H7 (cell line): ENCODE measurements around the gene PKP3. TPM values are rescaled to one million over a fixed set of nuclear protein-coding genes. Genes with fewer than 3 reads are reported as not detected.
A peak's percentile ranks its signal among the peaks of the same experiment; 100 is the strongest.
"Not testable (repeated sequence)": the region's sequence is repeated elsewhere in the genome, so short reads cannot be mapped to it uniquely, and the experiment has no call there.

Experiments
- DNase-seq: peaks from one replicate; pipeline ENCODE4 v3.0.0; 2012
- H3K27me3 ChIP-seq: 2 replicates; pipeline ENCODE4 v1.6.0; 2011; ENCODE audit warnings: mild to moderate bottlenecking, low read length; ENCODE audit not compliant: control insufficient read depth, insufficient read depth
- H3K36me3 ChIP-seq: replicated peaks from 2 replicates; pipeline ENCODE4 v1.5.1; 2011; ENCODE audit warnings: low read length; ENCODE audit not compliant: control insufficient read depth, insufficient read depth
- H3K4me3 ChIP-seq: 2 replicates; pipeline ENCODE4 v1.5.1; 2011; ENCODE audit warnings: low read depth, mild to moderate bottlenecking, control low read depth, low read length, moderate library complexity; ENCODE audit not compliant: insufficient read depth
- total RNA-seq: library from RNA; depleted of rRNA; stranded (reverse); fragments of >200 nt; shearing (Covaris generic); gene quantifications from 2 replicates; pipeline ENCODE4 v1.2.3, GENCODE V29; 2014

The PKP3 gene
- total RNA-seq, 1 experiment from 2014 or later, result 2.1 TPM

GRCh38 chr11:380491-380890 lies 13.5 kb upstream of the PKP3 start:
- DNase-seq, result no peak

DNA sequence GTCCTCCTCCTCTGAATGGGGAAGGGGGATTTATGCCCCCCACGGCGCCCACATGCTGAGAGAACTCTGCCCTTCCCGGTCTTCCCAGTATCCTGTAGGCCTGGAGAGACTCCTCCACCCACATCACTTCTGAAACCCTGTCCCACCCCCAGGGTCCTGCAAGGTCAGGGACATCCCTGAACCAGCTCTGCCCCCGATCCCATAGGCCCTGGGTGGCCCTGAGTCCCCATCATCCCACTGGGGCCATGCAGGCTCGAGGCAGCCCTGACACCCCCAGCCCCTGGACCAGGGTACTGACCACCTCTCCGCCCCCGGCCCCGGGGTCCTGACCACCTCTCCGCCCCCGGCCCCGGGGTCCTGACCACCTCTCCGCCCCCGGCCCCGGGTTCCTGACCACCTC lies 13.0 kb upstream of the PKP3 start:
- Histone ChIP-seq H3K4me3 (no peak overlapping the region), H3K27me3 (no peaks in the 10 kb centered on the region), H3K36me3 (no peaks in the 10 kb centered on the region; the same call in 1 of the 2 replicates)
- DNase-seq, result no peak

More at GRCh38 chr11:380491-380890, 13.5 kb upstream of the PKP3 start:
- Histone ChIP-seq H3K27me3 (no peaks in the 10 kb centered on the region), H3K4me3 (no peak overlapping the region), H3K36me3 (no peaks in the 10 kb centered on the region; the same call in 1 of the 2 replicates)

DNA sequence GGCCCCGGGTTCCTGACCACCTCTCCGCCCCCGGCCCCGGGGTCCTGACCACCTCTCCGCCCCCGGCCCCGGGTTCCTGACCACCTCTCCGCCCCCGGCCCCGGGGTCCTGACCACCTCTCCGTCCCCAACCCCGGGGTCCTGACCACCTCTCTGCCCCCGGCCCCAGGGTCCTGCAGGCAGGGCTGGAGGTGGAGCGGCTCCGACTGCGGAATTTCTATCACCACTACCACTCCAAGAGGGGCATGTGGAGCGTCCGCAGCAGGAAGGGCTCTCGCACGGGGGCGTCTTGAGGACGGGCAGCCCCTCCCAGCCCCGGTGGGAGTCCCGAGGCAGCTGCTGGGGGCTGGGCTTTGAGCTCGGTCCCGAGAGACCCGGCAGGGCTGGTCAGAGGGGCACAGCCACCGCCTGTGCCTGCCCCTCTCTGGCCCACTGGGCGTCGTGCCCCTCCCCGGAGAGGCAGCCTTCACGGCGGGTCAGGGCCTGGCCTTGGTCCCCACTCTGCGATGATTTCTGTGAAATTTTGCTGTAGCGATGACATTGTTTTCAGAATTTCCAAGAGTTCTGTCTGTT lies 12.4 kb upstream of the PKP3 start:
- no peak overlapping the region for H3K4me3 ChIP-seq
- peak; percentile 67 for DNase-seq
- no peaks in the 10 kb centered on the region for H3K27me3 ChIP-seq
- no peaks in the 10 kb centered on the region; the same call in 1 of the 2 replicates for H3K36me3 ChIP-seq

GRCh38 chr11:382081-382629 lies 11.9 kb upstream of the PKP3 start:
- H3K4me3 ChIP-seq, result no peak overlapping the region

GRCh38 chr11:383431-383830 lies 10.6 kb upstream of the PKP3 start:
- no peaks in the 10 kb centered on the region; the same call in 1 of the 2 replicates for H3K36me3 ChIP-seq
- H3K4me3 ChIP-seq, result no peak overlapping the region
- no peaks in the 10 kb centered on the region; the same call in 1 of the 2 replicates for H3K27me3 ChIP-seq
- no peak for DNase-seq

More at GRCh38 chr11:382081-382629, 11.9 kb upstream of the PKP3 start:
- no peaks in the 10 kb centered on the region; the same call in 1 of the 2 replicates for H3K36me3 ChIP-seq
- DNase-seq, result no peak
- H3K27me3 ChIP-seq, result no peaks in the 10 kb centered on the region

- Histone ChIP-seq H3K27me3 (no peaks in the 10 kb centered on the region; the same call in 1 of the 2 replicates), H3K4me3 (no peak overlapping the region), H3K36me3 (no peaks in the 10 kb centered on the region)
- peak; percentile 75 for DNase-seq
Observed at GRCh38 chr11:384511-384910, 9.5 kb upstream of the PKP3 start.

GRCh38 chr11:385594-386351 lies 8.2 kb upstream of the PKP3 start:
- H3K27me3 ChIP-seq, result no peaks in the 10 kb centered on the region; the same call in 1 of the 2 replicates
- H3K4me3 ChIP-seq, result no peak overlapping the region
- DNase-seq, result no peak
- H3K36me3 ChIP-seq, result no peaks in the 10 kb centered on the region

GRCh38 chr11:386483-386882 lies 7.5 kb upstream of the PKP3 start:
- Histone ChIP-seq H3K4me3 (no peak overlapping the region), H3K36me3 (no peaks in the 10 kb centered on the region), H3K27me3 (no peaks in the 10 kb centered on the region; the same call in 1 of the 2 replicates)
- no peak for DNase-seq

DNA sequence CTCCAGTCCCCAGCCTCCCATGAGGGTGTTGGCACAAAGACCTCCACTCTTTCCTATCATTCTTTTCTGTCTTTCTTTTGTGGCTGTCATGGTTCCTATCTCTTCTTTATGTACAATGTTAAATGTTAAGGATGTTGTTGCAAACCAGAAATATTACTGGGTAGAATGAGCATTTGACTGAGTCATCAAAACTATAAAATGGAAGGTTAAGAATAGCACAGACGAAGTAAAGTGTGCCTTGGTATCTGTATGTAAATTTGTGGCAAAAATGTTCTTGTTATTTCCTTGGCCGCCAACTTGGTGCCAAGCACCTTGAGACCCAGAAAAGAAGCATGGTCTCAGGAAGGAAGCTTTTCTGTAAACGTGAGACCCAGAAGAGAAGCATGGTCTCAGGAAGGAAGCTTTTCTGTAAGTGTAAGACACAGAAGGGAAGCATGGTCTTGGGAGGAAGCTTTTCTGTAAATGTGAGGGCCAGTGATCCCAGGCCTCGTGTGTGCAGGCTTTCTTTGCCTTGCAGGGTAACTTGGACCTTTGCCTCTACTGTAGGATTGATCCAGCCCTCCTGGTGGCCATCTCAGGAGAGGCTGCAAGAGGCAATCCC lies 6.7 kb upstream of the PKP3 start:
- H3K36me3 ChIP-seq, result no peaks in the 10 kb centered on the region
- H3K4me3 ChIP-seq, result no peak overlapping the region
- no peaks in the 10 kb centered on the region; the same call in 1 of the 2 replicates for H3K27me3 ChIP-seq
- DNase-seq, result no peak

DNA sequence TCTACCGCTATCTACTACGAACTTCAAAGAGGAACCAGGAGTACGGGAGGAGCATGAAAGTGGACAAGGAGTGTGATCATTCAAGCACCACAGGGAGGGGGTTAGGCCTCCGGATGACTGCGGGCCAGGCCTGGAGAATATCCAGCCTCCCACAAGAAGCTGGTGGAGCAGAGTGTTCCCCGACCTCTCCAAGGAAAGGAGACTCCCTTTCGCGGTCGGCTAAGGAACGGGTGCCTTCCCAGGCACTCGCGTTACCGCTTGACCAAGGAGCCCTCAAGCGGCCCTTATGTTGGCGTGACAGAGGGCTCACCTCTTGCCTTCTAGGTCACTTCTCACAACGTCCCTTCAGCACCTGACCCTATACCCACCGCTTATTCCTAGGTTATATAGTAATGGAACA lies 4.6 kb upstream of the PKP3 start:
- not testable (repeated sequence) for H3K27me3 ChIP-seq, H3K36me3 ChIP-seq, DNase-seq, H3K4me3 ChIP-seq

DNA sequence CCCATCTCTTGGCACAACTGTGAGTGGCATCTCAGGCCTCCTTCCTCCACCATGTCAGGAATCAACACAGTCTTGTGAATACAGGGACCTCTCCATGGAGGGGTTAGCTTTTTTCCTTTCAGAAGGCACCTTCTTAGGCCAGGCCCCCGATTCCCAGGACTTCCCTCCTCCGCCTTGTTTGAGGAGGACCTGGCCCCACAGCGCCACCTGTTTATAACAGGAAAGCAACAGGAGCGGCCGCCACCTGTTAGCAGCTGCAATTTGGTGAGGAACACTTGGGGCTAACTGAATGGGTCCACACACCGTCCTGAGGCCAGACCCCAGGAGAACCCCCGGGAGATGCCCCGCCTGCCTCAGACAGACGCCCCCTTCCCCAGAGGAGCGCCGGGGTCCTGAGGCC lies 3.8 kb upstream of the PKP3 start:
- Histone ChIP-seq H3K4me3 (no peak overlapping the region), H3K27me3 (no peaks in the 10 kb centered on the region; the same call in 1 of the 2 replicates), H3K36me3 (no peaks in the 10 kb centered on the region)
- DNase-seq, result peak; percentile 91

- Histone ChIP-seq H3K36me3 (no peaks in the 10 kb centered on the region), H3K27me3 (no peaks in the 10 kb centered on the region; the same call in 1 of the 2 replicates), H3K4me3 (no peak overlapping the region)
- no peak for DNase-seq
Observed at GRCh38 chr11:391117-392017, 2.6 kb upstream of the PKP3 start.

DNA sequence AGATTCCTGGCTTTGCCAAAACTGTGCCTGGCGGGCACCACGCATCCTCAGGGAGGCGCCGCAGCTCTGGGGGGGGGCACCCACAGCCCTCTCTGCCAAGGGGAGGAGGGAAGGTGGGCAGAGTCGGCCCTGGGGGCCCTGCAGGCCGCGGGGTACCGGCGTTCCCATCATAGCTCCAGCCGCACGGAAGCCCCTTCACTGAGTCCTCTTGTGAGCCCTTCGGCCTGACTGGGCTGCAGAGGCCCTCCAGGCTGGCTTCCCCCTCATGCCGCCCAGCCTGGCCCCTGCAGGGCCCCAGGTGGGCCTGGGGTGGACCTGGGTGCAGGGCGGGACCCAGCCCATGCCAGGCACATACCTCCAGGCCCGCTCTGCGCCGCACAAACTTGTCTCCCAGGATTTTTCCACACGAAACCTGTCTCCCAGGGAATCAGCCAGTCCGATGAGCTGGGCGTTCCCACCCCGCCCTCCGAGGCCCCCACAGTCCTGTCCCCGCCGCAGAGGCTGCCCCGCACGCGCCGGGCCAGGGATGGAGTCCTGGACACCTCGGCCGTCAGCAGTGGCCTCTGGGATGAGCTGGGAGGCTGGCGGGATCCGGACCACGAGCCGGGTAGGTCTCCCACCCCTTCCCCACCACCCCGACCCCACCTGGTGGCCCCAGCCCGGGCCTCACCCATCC lies 1.8 kb upstream of the PKP3 start:
- DNase-seq, result no peak
- no peaks in the 10 kb centered on the region; the same call in 1 of the 2 replicates for H3K27me3 ChIP-seq
- no peaks in the 10 kb centered on the region for H3K36me3 ChIP-seq

More for the DNA sequence above, 1.8 kb upstream of the PKP3 start:
- H3K4me3 ChIP-seq, result no peak overlapping the region
